HepG2 (cell line): Measurements from ENCODE around the gene SERTAD3. TPM values are rescaled to one million over a fixed set of nuclear protein-coding genes. Genes with fewer than 3 reads are reported as not detected.
"Not testable (repeated sequence)": the region's sequence is repeated elsewhere in the genome, so short reads cannot be mapped to it uniquely, and the experiment has no call there.

Source experiments
- ATAC-seq: fragments of 200-7000 bp; cut with Tn5 transposase; 3 replicates; pipeline ENCODE4 v1.9.1; 2020; ENCODE audit warnings: mild to moderate bottlenecking, moderate library complexity
- BruUV-seq: library from RNA; stranded (reverse); fragments of 400-500 nt; replicated peaks from 2 replicates; lab custom pipeline; 2021; lab: Mats Ljungman, UMichigan
- CTCF ChIA-PET: fragments of 300-600 bp; formaldehyde crosslinking; extraction: SDS; loops from one replicate; lab custom pipeline; 2021; ENCODE audit warnings: low total read pairs, inconsistent platforms, low intra/inter-chr PET ratio; lab: Yijun Ruan, JAX
- POLR2A ChIA-PET: fragments of 350-600 bp; sonication (Branson Sonifier 250); formaldehyde crosslinking; loops from one replicate; lab custom pipeline; 2020; ENCODE audit warnings: antibody characterized with exemption, inconsistent platforms; lab: Yijun Ruan, JAX
- DNase-seq: peaks from one replicate; pipeline ENCODE4 v3.0.0-alpha.2; 2015; ENCODE audit warnings: low spot score
- FAIRE-seq: peaks from 3 replicates; lab custom pipeline; 2011; peaks lifted over from hg19 to GRCh38; lab: Jason Lieb, UNC
- H2AFZ ChIP-seq: one replicate; pipeline ENCODE4 v1.6.1; 2011; ENCODE audit warnings: low read length, inconsistent platforms
- H3K27ac ChIP-seq: fragments of 300-600 bp; 3 replicates; pipeline ENCODE4 v1.8.0; 2011; ENCODE audit warnings: mixed run types, mild to moderate bottlenecking, mixed read lengths, low read length, inconsistent platforms; ENCODE audit not compliant: insufficient read depth; ENCODE audit errors: extremely low read length
- H3K27me3 ChIP-seq, 2 experiments: fragments of 200-600 bp in 1 of 2; 2 replicates in 1 of 2; 3 replicates in 1 of 2; pipeline versions ENCODE4 v1.6.0 to v1.8.0; 2011; ENCODE audit warnings: low read length in 2 of 2, mild to moderate bottlenecking in 2 of 2, moderate library complexity in 2 of 2, inconsistent platforms in 1 of 2; ENCODE audit not compliant: insufficient read depth in 2 of 2, control insufficient read depth in 1 of 2
- H3K36me3 ChIP-seq, 2 experiments: fragments of 200-600 bp in 1 of 2; replicated peaks in 1 of 2; 2 replicates in 1 of 2; 3 replicates in 1 of 2; pipeline versions ENCODE4 v1.5.1 to v1.8.0; 2011; ENCODE audit warnings: low read length in 2 of 2, inconsistent platforms in 1 of 2; ENCODE audit not compliant: insufficient read depth in 2 of 2, control insufficient read depth in 1 of 2
- H3K4me1 ChIP-seq: 2 replicates; pipeline ENCODE4 v1.5.1; 2012; ENCODE audit warnings: low read length, inconsistent platforms; ENCODE audit not compliant: insufficient read depth
- H3K4me2 ChIP-seq: 2 replicates; pipeline ENCODE4 v1.6.0; 2011; ENCODE audit warnings: low read depth, low read length, inconsistent platforms
- H3K4me3 ChIP-seq, 3 experiments: fragments of 200-600 bp in 1 of 3; sonication (generic), shearing (Covaris generic) in 1 of 3; replicated peaks in 1 of 3; 2 replicates each; pipeline ENCODE4 v1.5.1; 2011 to 2016; ENCODE audit warnings: low read length in 3 of 3, inconsistent platforms in 2 of 3, low read depth in 2 of 3, mild to moderate bottlenecking in 2 of 3, control low read depth in 1 of 3, mixed read lengths in 1 of 3; ENCODE audit not compliant: insufficient read depth in 1 of 3
- H3K79me2 ChIP-seq: one replicate; pipeline ENCODE4 v1.6.1; 2011; ENCODE audit warnings: low read length, inconsistent platforms; ENCODE audit not compliant: insufficient read depth
- H3K9ac ChIP-seq: 2 replicates; pipeline ENCODE4 v1.6.0; 2011; ENCODE audit warnings: mild to moderate bottlenecking, low read depth, low read length, inconsistent platforms; ENCODE audit not compliant: insufficient read depth
- H3K9me3 ChIP-seq: 2 replicates; pipeline ENCODE4 v1.5.1; 2012; ENCODE audit warnings: mild to moderate bottlenecking, low read length
- H4K20me1 ChIP-seq: 2 replicates; pipeline ENCODE4 v1.6.0; 2011; ENCODE audit warnings: inconsistent platforms, mild to moderate bottlenecking, low read length, moderate library complexity; ENCODE audit not compliant: insufficient read depth
- CEBPB ChIP-seq: IDR thresholded peaks from 2 replicates; pipeline ENCODE4 v1.6.1; 2011; ENCODE audit warnings: low read depth, low read length, improper control_type of control experiment, borderline replicate concordance
- CEBPG ChIP-seq: IDR thresholded peaks from 2 replicates; pipeline ENCODE4 v1.6.1; 2016
- HNRNPK ChIP-seq: fragments of 200-400 bp; formaldehyde crosslinking; IDR thresholded peaks from 2 replicates; pipeline ENCODE4 v1.6.1; 2018; ENCODE audit warnings: low read length, low read depth, moderate library complexity, mild to moderate bottlenecking; ENCODE audit not compliant: poor library complexity, severe bottlenecking
- TEAD3 ChIP-seq: optimal IDR thresholded peaks from 2 replicates; pipeline ENCODE3; 2016; ENCODE audit warnings: borderline replicate concordance
- ZMYM3 ChIP-seq: sonication (generic); formaldehyde crosslinking; IDR thresholded peaks from 2 replicates; pipeline ENCODE4 v1.5.1; 2020; ENCODE audit warnings: mild to moderate bottlenecking, missing genetic modification reagents
- WGBS: methylation state at CpG from one replicate; pipeline ENCODE4 v1.1.6; 2017; ENCODE audit warnings: low lambda C conversion rate; 5-methylcytosine and 5-hydroxymethylcytosine counted together
- in situ Hi-C: cut with HindIII; loops from 2 replicates; pipeline ENCODE4 v1.10.0; 2017; ENCODE audit warnings: low pct_unique_long_range_greater_than_20kb; ENCODE audit not compliant: extremely low pct_ligation_motif_present
- intact Hi-C: fragments of 100-400 bp; cut with micrococcal nuclease; formaldehyde crosslinking; loops from one replicate; pipeline ENCODE4 v1.10.0; 2022; ENCODE audit not compliant: unreplicated experiment
- polyA plus RNA-seq, 8 experiments: library from polyadenylated mRNA; depleted of rRNA in 3 of 8; stranded (reverse) in 7 of 8; unstranded in 1 of 8; fragments of >200 nt; fragmentation: Illumina TruSeq in 4 of 8; extraction: Trizol in 4 of 8; gene quantifications; 2 replicates each; pipeline versions ENCODE4 v1.2.1 to v1.2.3, GENCODE V29; 2011 to 2016; ENCODE audit warnings: low read depth in 4 of 8, missing spikeins in 1 of 8, mixed read lengths in 1 of 8; ENCODE audit not compliant: insufficient read depth in 1 of 8
- total RNA-seq, 5 experiments: library from RNA; depleted of rRNA; stranded (reverse); fragments of >200 nt; fragmentation: Illumina TruSeq; extraction: Trizol; gene quantifications; 2 replicates each; pipeline ENCODE4 v1.2.3, GENCODE V29; 2016; ENCODE audit warnings: low read depth in 1 of 5
- TF ChIP-seq, protein P1 (sequence below): sonication (generic); formaldehyde crosslinking; IDR thresholded peaks from 2 replicates; pipeline ENCODE4 v1.4.0; 2020; ENCODE audit warnings: missing genetic modification reagents, mild to moderate bottlenecking, borderline replicate concordance

The SERTAD3 gene
- total and polyA plus RNA-seq, 2 of the 13 experiments (the other 11 are each of a cell fraction or from before 2014, with no cell fraction given): 9.6 to 16.9 TPM

DNA sequence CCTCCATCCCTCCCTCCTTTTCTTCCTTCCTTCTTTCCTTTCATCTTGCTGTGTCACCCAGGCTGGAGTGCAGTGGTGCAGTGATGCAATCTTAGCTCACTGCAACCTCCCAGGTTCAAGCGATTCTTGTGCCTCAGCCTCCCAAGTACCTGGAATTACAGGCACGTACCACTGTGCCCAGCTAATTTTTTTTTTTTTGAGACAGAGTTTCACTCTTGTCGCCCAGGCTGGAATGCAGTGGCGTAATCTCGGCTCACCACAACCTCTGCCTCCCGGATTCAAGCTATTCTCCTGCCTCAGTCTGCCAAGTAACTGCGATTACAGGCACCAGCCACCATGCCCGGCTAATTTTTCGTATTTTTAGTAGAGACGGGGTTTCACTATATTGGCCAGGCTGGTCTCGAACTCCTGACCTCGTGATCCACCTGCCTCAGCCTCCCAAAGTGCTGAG, 19.5 kb upstream of the SERTAD3 start:
- CTCF ChIA-PET: interaction anchor here (1.1 kb wide), 1 partner anchor 43 kb away, joined by 3 read pairs; no protein-coding TSS in a partner anchor
- H3K9me3 ChIP-seq, ATAC-seq, H3K79me2 ChIP-seq, H2AFZ ChIP-seq, BruUV-seq, in situ Hi-C loops, H3K9ac ChIP-seq, FAIRE-seq: not testable (repeated sequence)
- intact Hi-C loops: loop anchor here (1.0 to 10.0 kb wide), 3 partner anchors 19 to 61 kb away; partner anchors contain the start of gene SERTAD3
- peaks cover 1 to 17% of the 10 kb centered on the region in 2 experiments; a peak in 3 of 5 replicates for H3K27me3 ChIP-seq
- 13% methylated on average over 12 of the region's 12 CpGs for WGBS
- H3K4me3 ChIP-seq: 0 out of 6 replicates have a peak overlapping the region, but pooled peaks of 1 of the 3 experiments have one; percentile 75
- peak; percentile 40 for DNase-seq
- TF ChIP-seq, protein P1, sequence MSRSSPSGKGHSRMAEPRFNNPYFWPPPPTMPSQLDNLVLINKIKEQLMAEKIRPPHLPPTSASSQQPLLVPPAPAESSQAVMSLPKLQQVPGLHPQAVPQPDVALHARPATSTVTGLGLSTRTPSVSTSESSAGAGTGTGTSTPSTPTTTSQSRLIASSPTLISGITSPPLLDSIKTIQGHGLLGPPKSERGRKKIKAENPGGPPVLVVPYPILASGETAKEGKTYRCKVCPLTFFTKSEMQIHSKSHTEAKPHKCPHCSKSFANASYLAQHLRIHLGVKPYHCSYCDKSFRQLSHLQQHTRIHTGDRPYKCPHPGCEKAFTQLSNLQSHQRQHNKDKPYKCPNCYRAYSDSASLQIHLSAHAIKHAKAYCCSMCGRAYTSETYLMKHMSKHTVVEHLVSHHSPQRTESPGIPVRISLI: peak; percentile 55; the same call in 1 of the 2 replicates
- TF ChIP-seq CEBPG (peak; percentile 66), CEBPB (peak; percentile 62; the same call in 1 of the 2 replicates), TEAD3 (CRISPR knock-in tag) (peak; percentile 60), ZMYM3 (CRISPR knock-in tag) (0 out of 2 replicates have a peak, but pooled peaks have one; percentile 3), HNRNPK (peak; percentile 79)
- TF ChIP-seq, all 625 proteins: peak for 6; not testable (repeated sequence) for 619
- Histone ChIP-seq H3K4me1 (peaks cover 52% of the 10 kb centered on the region), H3K4me2 (peak overlapping the region; percentile 86), H3K27ac (peak overlapping the region; percentile 22)
- not testable (repeated sequence) for H4K20me1 ChIP-seq, H3K36me3 ChIP-seq
- POLR2A ChIA-PET: interaction anchor here (0.9 to 5.5 kb wide), 9 partner anchors 10 to 140 kb away, joined by 3 to 47 read pairs (median 10); partner anchors contain the start of genes C19orf47, PLD3, SERTAD1 and SERTAD3
